Rectal smooth muscle tissue (tissue), 1 donor: ENCODE results near the gene TFDP2.
"Not testable (repeated sequence)": the region's sequence is repeated elsewhere in the genome, so short reads cannot be mapped to it uniquely, and the experiment has no call there.

Source experiments
- H3K27ac ChIP-seq: one replicate; pipeline ENCODE4 v1.7.0; 2013; ENCODE audit warnings: low read depth, low read length, inconsistent platforms
- H3K27me3 ChIP-seq: one replicate; pipeline ENCODE4 v1.7.0; 2013; ENCODE audit warnings: low read length; ENCODE audit not compliant: control insufficient read depth, insufficient read depth
- H3K36me3 ChIP-seq: one replicate; pipeline ENCODE4 v1.7.0; 2013; ENCODE audit warnings: low read length; ENCODE audit not compliant: control insufficient read depth, insufficient read depth
- H3K4me1 ChIP-seq: one replicate; pipeline ENCODE4 v1.7.0; 2013; ENCODE audit warnings: low read length; ENCODE audit not compliant: control insufficient read depth, insufficient read depth
- H3K4me3 ChIP-seq: one replicate; pipeline ENCODE4 v1.7.0; 2013; ENCODE audit warnings: low read length
- H3K9ac ChIP-seq: one replicate; pipeline ENCODE4 v1.7.0; 2013; ENCODE audit warnings: low read length

The TFDP2 gene

DNA sequence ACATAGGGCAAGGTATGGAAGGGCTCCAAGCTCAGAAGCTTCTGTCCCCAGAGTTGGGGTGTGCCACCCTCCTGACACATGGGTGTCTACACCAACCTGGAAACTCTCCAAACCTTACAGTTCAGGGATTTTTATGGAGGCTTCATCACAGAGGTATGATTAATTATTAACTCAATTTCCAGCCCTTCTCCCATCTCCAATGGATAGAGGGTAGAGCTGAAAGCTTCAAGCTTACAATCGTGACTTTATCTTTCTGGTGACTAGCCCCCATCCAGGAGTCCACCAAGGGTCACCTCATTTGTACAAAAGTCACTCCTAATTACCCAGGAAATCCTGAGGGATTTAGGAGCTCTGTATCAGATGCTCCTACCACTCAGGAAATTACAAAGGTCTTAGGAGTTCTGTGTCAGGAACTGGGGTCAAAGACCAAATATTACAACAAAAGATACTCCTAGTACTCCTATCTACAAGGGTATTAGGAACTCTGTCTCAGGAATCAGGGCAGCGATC, 62.7 kb downstream of the TFDP2 start:
- Histone ChIP-seq H3K27ac (no peak overlapping the region), H3K4me1 (no peaks in the 10 kb centered on the region), H3K36me3 (no peaks in the 10 kb centered on the region), H3K9ac (no peak overlapping the region), H3K4me3 (no peak overlapping the region), H3K27me3 (no peaks in the 10 kb centered on the region)

DNA sequence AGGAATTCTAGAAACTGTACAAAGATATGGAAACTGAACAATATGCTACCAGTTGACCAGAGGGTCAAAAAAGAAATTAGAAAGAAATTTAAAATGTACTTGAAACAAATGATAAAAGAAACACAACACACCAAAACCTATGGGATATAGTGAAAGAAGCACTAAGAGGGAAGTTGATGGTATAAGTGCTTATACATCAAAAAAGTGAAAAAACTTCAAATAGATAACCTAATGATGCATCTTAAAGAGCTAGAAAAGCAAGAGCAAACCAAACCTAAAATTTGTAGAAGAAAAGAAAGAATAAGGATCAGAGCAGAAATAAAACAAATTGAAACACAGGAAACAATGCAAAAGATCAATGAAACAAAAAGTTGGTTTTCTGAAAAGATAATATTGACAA, 68.2 kb downstream of the TFDP2 start:
- no peaks in the 10 kb centered on the region for H3K36me3 ChIP-seq

DNA sequence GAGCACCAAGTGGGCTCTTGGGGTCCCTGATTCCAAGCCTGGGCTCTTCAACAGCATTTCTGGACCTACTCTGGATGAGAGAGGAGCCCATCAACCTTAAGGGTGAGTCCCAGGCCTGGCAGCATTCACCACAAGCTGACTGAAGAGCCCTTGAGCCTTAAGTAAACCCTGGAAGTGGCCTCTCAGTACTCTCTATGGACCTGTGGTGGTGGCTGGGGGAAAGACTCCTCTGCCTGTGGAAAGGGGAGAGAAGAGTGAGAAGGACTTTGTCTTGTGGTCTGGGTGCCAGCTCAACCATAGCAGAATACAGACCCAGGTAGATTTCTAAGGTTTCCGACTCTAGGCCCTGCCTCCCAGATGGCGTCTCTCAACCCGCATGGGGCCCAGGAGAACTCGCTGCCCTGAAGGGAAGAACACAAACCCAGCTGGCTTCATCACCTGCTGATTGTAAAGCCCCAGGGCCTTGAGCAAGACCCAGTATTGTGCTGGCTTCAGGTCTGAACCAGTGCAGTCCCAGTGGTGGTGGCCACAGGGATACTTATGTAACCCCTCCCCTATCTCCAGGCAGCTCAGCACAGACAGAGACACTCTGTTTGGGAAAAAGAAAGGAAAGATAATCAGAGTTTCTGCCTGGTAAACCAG, 71.4 kb downstream of the TFDP2 start:
- Histone ChIP-seq H3K27ac (no peak overlapping the region), H3K36me3 (no peaks in the 10 kb centered on the region), H3K4me3 (no peak overlapping the region), H3K4me1 (no peaks in the 10 kb centered on the region), H3K9ac (no peak overlapping the region), H3K27me3 (no peaks in the 10 kb centered on the region)

More for the DNA sequence above, 68.2 kb downstream of the TFDP2 start:
- H3K4me3 ChIP-seq: no peak overlapping the region
- no peak overlapping the region for H3K27ac ChIP-seq
- no peaks in the 10 kb centered on the region for H3K4me1 ChIP-seq
- no peak overlapping the region for H3K9ac ChIP-seq
- H3K27me3 ChIP-seq: no peaks in the 10 kb centered on the region

DNA sequence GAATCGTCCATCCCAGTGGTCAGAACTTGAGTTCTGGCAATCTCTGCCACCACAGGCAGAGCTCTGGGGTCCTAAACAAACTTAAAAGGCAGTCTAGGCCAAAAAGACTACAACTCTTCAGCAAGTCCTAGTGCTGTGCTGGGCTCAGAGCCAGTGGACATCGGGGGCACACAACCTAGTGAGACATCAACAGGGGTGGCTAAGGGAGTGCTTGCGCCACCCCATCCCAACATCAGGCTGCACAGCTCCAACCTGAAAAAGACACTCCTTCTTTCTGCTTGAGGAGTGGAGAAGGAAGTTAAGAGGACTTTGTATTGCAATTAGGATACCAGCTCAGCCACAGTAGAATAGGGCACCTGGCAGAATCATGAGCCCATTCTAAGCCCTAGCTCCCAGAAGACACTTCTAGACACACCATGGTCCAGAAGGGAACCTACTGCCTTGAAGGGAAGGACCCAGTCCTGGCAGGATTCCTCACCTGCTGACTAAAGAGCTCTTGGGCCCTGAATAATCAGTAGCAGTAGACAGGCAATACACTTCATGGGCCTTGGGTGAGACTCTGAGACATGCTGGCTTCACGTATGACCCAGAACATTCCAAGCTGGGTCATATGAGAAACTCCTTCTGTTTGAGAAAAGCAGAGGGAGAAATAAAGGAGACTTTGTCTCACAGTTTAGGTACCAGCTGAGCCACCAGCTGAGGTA, 72.0 kb downstream of the TFDP2 start:
- H3K4me3 ChIP-seq: no peak overlapping the region
- no peak overlapping the region for H3K27ac ChIP-seq
- no peak overlapping the region for H3K9ac ChIP-seq
- H3K36me3 ChIP-seq: no peaks in the 10 kb centered on the region
- no peaks in the 10 kb centered on the region for H3K4me1 ChIP-seq
- no peaks in the 10 kb centered on the region for H3K27me3 ChIP-seq

DNA sequence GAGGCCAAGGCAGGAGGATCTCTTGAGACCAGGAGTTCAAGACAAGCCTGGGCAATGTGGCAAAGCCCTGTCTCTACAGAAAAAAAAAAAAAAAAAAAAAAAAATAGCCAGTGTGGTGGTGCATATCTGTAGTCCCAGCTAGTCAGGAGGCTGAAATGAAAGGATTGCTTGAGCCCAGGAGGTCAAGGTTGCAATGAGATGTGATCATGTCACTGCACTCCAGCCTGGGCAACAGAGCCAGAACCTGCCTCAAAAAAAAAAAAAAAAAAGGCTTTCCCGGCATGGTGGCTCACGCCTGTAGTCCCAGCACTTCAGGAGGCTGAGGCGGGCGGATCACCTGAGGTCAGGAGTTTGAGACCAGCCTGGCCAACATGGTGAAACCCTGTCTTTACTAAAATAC, 73.7 kb downstream of the TFDP2 start:
- H3K27me3 ChIP-seq, H3K36me3 ChIP-seq, H3K4me1 ChIP-seq, H3K27ac ChIP-seq, H3K9ac ChIP-seq, H3K4me3 ChIP-seq: not testable (repeated sequence)

DNA sequence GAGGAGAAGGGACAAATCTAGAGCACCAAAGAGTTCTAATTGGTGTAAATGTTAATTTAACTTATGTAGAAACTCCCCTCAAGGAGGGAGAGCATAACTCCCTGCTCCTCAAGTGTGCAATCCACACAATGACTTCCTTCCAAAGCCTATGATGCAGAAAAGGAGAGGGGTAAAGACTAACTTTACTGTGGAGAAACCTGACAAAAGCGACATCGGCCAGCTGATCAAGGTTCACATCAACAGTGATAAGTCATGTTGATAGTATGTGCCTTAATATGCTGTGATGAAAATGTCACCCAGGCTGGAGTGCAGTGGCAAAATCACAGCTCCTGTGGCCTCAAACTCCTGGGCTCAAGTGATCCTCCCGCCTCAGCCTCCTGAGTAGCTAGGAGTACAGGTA, 76.5 kb downstream of the TFDP2 start:
- Histone ChIP-seq H3K4me3 (no peak overlapping the region), H3K27ac (no peak overlapping the region)

DNA sequence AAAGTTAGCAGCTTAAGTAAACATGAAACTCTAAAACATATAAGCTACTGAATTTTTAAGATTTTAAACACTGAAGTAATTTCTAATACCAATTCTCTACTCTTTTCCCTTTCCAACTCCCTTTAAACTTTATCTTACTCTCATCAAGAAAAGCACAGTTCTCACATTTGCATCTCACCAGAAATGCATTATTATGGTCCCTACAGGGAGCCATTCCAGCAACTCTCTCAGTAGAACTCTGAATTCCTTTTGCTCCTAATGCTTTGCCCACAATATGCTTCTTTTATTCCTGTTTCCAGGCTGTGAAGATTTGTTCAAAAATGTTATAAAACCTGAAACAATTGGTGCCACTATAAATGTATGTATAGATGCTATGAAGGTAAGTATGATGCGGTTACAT, 83.4 kb downstream of the TFDP2 start:
- Histone ChIP-seq H3K4me3 (no peak overlapping the region), H3K27me3 (no peaks in the 10 kb centered on the region), H3K9ac (no peak overlapping the region), H3K4me1 (no peaks in the 10 kb centered on the region), H3K27ac (no peak overlapping the region), H3K36me3 (no peaks in the 10 kb centered on the region)

More for the DNA sequence above, 76.5 kb downstream of the TFDP2 start:
- H3K36me3 ChIP-seq: no peaks in the 10 kb centered on the region
- H3K27me3 ChIP-seq: no peaks in the 10 kb centered on the region
- no peaks in the 10 kb centered on the region for H3K4me1 ChIP-seq
- H3K9ac ChIP-seq: no peak overlapping the region

DNA sequence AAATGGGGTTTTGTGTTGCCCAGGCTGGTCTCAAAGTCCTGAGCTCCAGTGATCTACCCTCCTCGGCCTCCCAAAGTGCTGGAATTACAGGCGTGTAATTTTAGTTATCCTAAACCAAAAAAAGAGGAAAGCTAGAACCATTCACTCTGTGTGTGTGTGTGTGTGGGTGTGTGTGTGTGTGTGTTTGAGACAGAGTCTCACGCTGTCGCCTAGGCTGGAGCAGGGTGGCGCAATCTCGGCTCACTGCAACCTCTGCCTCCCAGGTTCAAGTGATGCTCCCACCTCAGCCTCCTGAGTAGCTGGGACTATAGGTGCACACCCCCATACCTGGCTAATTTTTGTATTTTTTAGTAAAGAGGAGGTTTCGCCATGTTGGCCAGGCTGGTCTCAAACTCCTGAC, 84.0 kb downstream of the TFDP2 start:
- Histone ChIP-seq H3K4me1 (no peaks in the 10 kb centered on the region), H3K9ac (no peak overlapping the region), H3K4me3 (no peak overlapping the region), H3K27ac (no peak overlapping the region), H3K27me3 (no peaks in the 10 kb centered on the region), H3K36me3 (no peaks in the 10 kb centered on the region)

DNA sequence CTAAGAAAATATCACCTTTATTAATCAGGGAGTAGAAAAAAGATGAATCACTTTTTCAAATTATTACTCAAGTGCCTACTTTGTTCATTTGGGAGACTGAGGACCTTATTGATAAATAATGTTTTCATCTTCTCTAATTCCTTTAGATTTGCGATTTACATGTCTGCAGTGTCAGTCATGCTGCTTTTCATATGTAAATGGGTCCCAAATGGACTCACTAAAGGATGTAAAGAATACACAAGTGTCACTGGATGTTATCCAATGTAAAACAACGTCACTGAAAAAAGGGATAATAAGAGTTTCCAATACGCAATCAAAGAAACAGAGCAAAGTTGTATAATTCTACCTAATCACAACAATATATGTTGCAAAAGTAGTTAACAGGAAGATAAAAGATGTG, 84.9 kb downstream of the TFDP2 start:
- Histone ChIP-seq H3K36me3 (no peaks in the 10 kb centered on the region), H3K4me3 (no peak overlapping the region), H3K9ac (no peak overlapping the region), H3K4me1 (no peaks in the 10 kb centered on the region), H3K27ac (no peak overlapping the region), H3K27me3 (no peaks in the 10 kb centered on the region)

DNA sequence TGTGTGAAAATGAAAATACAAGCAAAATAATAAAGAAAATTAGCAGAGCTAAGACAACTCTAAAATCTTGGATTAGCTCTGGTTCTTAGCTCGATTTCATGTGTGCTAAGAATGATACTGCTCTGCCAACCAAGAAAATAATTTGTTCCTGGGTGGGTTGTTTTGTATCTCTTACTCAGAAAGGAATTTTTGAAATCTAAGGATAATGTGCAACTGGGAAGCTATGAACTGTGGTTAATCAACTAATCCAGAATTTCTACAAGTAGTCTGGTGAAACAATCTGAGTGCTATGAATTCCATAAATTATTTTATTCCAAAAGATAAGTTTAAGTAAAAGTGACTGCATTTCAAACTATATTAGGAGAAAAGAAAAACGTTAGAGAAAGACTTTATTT, 92.0 kb downstream of the TFDP2 start:
- H3K36me3 ChIP-seq: no peaks in the 10 kb centered on the region
- H3K4me1 ChIP-seq: no peaks in the 10 kb centered on the region
- H3K27me3 ChIP-seq: no peaks in the 10 kb centered on the region
- no peak overlapping the region for H3K27ac ChIP-seq
- no peak overlapping the region for H3K4me3 ChIP-seq
- no peak overlapping the region for H3K9ac ChIP-seq

DNA sequence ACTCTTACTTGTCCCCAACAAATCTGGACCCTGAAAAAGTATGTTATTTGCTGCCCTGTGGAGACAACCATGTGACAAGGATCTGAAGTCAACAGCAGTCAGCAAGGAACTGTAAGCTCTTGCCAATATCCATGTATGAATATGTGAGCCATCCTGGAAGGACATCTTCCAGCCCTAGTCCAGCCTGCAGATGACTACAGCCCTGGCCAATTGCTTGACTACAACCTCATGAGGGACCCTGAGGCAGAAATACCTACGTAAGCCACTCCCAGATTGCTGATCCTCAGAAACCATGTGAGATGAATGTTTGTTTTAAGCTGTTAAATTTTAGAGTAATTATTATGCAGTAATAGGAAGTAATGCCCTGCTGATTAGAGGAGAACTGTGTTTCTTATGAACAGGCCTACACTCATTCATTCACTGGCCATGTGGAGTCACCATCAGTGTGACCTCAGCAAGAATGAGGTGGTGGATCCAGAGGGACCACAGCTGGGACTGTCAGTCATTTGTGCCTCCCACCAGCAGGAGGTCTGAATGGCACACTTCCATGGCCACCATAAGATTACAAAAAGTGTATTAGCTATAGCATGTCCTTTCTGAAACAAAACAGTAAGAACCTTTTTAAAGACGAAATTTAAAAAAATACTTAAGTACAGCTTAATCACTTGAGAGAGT, 92.6 kb downstream of the TFDP2 start:
- no peak overlapping the region for H3K9ac ChIP-seq
- H3K4me1 ChIP-seq: no peaks in the 10 kb centered on the region
- H3K4me3 ChIP-seq: no peak overlapping the region
- H3K27ac ChIP-seq: no peak overlapping the region
- no peaks in the 10 kb centered on the region for H3K27me3 ChIP-seq
- no peaks in the 10 kb centered on the region for H3K36me3 ChIP-seq

DNA sequence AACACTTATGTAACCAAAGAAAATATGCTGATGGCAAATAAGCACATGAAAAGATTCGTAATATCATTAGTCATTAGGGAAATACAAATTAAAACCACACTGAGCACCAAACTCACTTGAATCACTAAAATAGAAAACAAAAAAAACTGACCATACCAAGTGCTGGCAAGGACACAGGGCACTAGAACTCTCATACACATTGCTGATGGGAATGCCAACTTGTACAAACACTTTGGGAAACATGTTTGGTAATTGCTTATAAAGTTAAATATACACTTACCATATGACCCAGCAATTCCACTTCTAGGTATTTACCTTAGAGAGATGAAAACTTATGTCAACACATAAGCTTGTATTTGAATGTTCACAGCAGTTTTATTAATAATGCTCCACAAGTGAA, 95.5 kb downstream of the TFDP2 start:
- no peaks in the 10 kb centered on the region for H3K4me1 ChIP-seq
- no peak overlapping the region for H3K27ac ChIP-seq
- H3K36me3 ChIP-seq: no peaks in the 10 kb centered on the region
- H3K9ac ChIP-seq: no peak overlapping the region
- H3K4me3 ChIP-seq: no peak overlapping the region
- no peaks in the 10 kb centered on the region for H3K27me3 ChIP-seq
